Neural cell (in vitro differentiated cells): Measurements from ENCODE around the gene ASTL. TPM values are rescaled to one million over a fixed set of nuclear protein-coding genes. Genes with fewer than 3 reads are reported as not detected.

ENCODE experiments used
- H2AFZ ChIP-seq: fragments of 200-600, 300-800 bp; sonication (generic), shearing (Covaris generic); 2 replicates; pipeline ENCODE4 v1.6.0; 2014; ENCODE audit warnings: low read depth, mild to moderate bottlenecking, antibody characterized with exemption, low read length, moderate library complexity
- H3F3A ChIP-seq: fragments of 200-600 bp; shearing (Covaris generic); 2 replicates; pipeline ENCODE4 v1.6.1; 2016; ENCODE audit warnings: mild to moderate bottlenecking, moderate library complexity, mixed read lengths, antibody characterized with exemption, low read length; ENCODE audit not compliant: insufficient read depth, poor library complexity, severe bottlenecking
- H3K27ac ChIP-seq: fragments of 200-600, 300-800 bp; sonication (generic), shearing (Covaris generic); 2 replicates; pipeline ENCODE4 v1.5.1; 2014; ENCODE audit warnings: mild to moderate bottlenecking, low read length, moderate library complexity
- H3K27me3 ChIP-seq: fragments of 300-800, 200-600 bp; sonication (generic), shearing (Covaris generic); 2 replicates; pipeline ENCODE4 v1.6.0; 2014; ENCODE audit warnings: mild to moderate bottlenecking, low read depth, low read length, moderate library complexity; ENCODE audit not compliant: insufficient read depth
- H3K36me3 ChIP-seq: fragments of 300-800, 200-600 bp; sonication (generic), shearing (Covaris generic); 2 replicates; pipeline ENCODE4 v1.5.1; 2014; ENCODE audit warnings: mild to moderate bottlenecking, antibody characterized with exemption, low read length, moderate library complexity; ENCODE audit not compliant: insufficient read depth
- H3K4me2 ChIP-seq: fragments of 300-800, 200-600 bp; sonication (generic), shearing (Covaris generic); 2 replicates; pipeline ENCODE4 v1.6.0; 2014; ENCODE audit warnings: mild to moderate bottlenecking, low read length
- H3K4me3 ChIP-seq: fragments of 300-800, 200-600 bp; sonication (generic), shearing (Covaris generic); 2 replicates; pipeline ENCODE4 v1.5.1; 2014; ENCODE audit warnings: mild to moderate bottlenecking, low read length, moderate library complexity
- H3K79me2 ChIP-seq: fragments of 200-600 bp; shearing (Covaris generic); replicated peaks from 2 replicates; pipeline ENCODE4 v1.6.0; 2014; ENCODE audit warnings: mild to moderate bottlenecking, low read length, moderate library complexity; ENCODE audit not compliant: insufficient read depth
- H3K9ac ChIP-seq: fragments of 300-800, 200-600 bp; sonication (generic), shearing (Covaris generic); 2 replicates; pipeline ENCODE4 v1.6.1; 2016; ENCODE audit warnings: mild to moderate bottlenecking, low read length, mixed read lengths
- H3K9me2 ChIP-seq: fragments of 200-600 bp; shearing (Covaris generic); 2 replicates; pipeline ENCODE4 v1.6.1; 2016; ENCODE audit warnings: mild to moderate bottlenecking, low read length, mixed read lengths; ENCODE audit not compliant: insufficient read depth
- H3K9me3 ChIP-seq: fragments of 200-600, 300-800 bp; sonication (generic), shearing (Covaris generic); 2 replicates; pipeline ENCODE4 v1.6.1; 2016; ENCODE audit warnings: mild to moderate bottlenecking, mixed run types, low read length, moderate library complexity, mixed read lengths
- H4K20me1 ChIP-seq: fragments of 200-600 bp; shearing (Covaris generic); 2 replicates; pipeline ENCODE4 v1.6.1; 2016; ENCODE audit warnings: mild to moderate bottlenecking, mixed run types; ENCODE audit not compliant: insufficient read depth
- EP300 ChIP-seq: fragments of 450-650 bp; conservative IDR thresholded peaks from 2 replicates; pipeline ENCODE4 v1.6.1; 2014; ENCODE audit warnings: antibody characterized with exemption, mild to moderate bottlenecking, moderate library complexity; ENCODE audit not compliant: poor library complexity, severe bottlenecking
- EZH2 ChIP-seq: fragments of 200-600, 300-800 bp; shearing (Covaris generic), sonication (generic); IDR thresholded peaks from 2 replicates; pipeline ENCODE4 v1.6.1; 2014; ENCODE audit warnings: antibody characterized with exemption, low read length, borderline replicate concordance, mild to moderate bottlenecking; ENCODE audit not compliant: insufficient read depth, poor library complexity, severe bottlenecking
- MXI1 ChIP-seq: fragments of 450-650 bp; conservative IDR thresholded peaks from 2 replicates; pipeline ENCODE4 v1.6.1; 2014; ENCODE audit warnings: antibody characterized with exemption, mild to moderate bottlenecking; ENCODE audit not compliant: poor library complexity, severe bottlenecking
- POLR2AphosphoS5 ChIP-seq: IDR thresholded peaks from 2 replicates; pipeline ENCODE4 v1.6.1; 2012
- RAD21 ChIP-seq: fragments of 450-650 bp; conservative IDR thresholded peaks from 2 replicates; pipeline ENCODE4 v1.6.1; 2014; ENCODE audit warnings: antibody characterized with exemption, mild to moderate bottlenecking, moderate library complexity
- SMC3 ChIP-seq: fragments of 450-650 bp; conservative IDR thresholded peaks from 2 replicates; pipeline ENCODE4 v1.6.1; 2014; ENCODE audit warnings: antibody characterized with exemption, mild to moderate bottlenecking, moderate library complexity; ENCODE audit not compliant: poor library complexity
- TAF1 ChIP-seq: IDR thresholded peaks from 2 replicates; pipeline ENCODE4 v1.6.1; 2012; ENCODE audit warnings: low read depth
- polyA plus RNA-seq: library from polyadenylated mRNA; depleted of rRNA; stranded (reverse); fragments of >200 nt; gene quantifications from 2 replicates; pipeline ENCODE4 v1.2.3, GENCODE V29; 2014
- TF ChIP-seq, protein P1 (sequence below): fragments of 450-650 bp; IDR thresholded peaks from 2 replicates; pipeline ENCODE4 v1.5.1; 2014; ENCODE audit warnings: antibody characterized with exemption, mild to moderate bottlenecking, moderate library complexity; ENCODE audit not compliant: poor library complexity, severe bottlenecking
- TF ChIP-seq, protein P2 (sequence below): IDR thresholded peaks from 2 replicates; pipeline ENCODE4 v1.6.1; 2012; ENCODE audit warnings: borderline replicate concordance

Gene ASTL
- polyA plus RNA-seq, 1 donor from 2014 or later = not detected

DNA sequence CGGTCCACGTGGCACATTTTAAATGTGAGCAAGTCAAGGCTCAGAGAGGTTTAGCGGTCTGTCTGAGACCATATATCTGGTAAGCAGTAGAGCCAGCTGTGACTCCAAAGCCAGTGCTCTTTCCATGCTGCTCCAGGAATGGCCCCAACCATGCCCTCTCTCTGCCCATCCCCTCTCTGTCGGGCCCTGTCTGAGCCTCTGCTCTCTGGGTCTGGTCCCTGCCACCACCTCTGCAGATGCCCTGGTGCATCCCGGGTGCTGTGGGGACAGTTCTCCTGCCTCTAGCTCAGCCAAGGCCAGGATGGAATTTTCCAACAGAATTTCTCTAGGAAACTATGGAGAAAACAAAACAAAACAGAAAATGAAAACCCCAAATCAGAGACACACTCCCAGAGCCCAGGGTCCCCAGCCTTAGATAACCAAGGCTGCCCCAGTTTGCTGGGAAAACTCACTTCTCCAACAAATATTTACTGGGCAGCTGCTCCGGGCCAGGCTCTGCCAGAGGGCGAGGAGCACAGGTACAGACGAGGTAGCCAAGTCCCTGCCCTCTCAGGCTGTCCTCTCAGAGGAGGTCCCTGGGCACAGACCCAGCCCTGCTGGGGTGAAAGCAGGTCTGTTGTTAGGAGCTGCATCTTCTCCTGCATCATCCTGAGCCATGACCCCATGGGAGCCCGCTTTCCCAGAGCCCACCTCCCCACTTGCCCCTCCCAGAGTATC, 31.2 kb downstream of the ASTL start:
- TF ChIP-seq, protein P1, sequence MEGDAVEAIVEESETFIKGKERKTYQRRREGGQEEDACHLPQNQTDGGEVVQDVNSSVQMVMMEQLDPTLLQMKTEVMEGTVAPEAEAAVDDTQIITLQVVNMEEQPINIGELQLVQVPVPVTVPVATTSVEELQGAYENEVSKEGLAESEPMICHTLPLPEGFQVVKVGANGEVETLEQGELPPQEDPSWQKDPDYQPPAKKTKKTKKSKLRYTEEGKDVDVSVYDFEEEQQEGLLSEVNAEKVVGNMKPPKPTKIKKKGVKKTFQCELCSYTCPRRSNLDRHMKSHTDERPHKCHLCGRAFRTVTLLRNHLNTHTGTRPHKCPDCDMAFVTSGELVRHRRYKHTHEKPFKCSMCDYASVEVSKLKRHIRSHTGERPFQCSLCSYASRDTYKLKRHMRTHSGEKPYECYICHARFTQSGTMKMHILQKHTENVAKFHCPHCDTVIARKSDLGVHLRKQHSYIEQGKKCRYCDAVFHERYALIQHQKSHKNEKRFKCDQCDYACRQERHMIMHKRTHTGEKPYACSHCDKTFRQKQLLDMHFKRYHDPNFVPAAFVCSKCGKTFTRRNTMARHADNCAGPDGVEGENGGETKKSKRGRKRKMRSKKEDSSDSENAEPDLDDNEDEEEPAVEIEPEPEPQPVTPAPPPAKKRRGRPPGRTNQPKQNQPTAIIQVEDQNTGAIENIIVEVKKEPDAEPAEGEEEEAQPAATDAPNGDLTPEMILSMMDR = no peak
- no peak for TF ChIP-seq SMC3
- TF ChIP-seq POLR2AphosphoS5 = no peak
- TF ChIP-seq, protein P2, sequence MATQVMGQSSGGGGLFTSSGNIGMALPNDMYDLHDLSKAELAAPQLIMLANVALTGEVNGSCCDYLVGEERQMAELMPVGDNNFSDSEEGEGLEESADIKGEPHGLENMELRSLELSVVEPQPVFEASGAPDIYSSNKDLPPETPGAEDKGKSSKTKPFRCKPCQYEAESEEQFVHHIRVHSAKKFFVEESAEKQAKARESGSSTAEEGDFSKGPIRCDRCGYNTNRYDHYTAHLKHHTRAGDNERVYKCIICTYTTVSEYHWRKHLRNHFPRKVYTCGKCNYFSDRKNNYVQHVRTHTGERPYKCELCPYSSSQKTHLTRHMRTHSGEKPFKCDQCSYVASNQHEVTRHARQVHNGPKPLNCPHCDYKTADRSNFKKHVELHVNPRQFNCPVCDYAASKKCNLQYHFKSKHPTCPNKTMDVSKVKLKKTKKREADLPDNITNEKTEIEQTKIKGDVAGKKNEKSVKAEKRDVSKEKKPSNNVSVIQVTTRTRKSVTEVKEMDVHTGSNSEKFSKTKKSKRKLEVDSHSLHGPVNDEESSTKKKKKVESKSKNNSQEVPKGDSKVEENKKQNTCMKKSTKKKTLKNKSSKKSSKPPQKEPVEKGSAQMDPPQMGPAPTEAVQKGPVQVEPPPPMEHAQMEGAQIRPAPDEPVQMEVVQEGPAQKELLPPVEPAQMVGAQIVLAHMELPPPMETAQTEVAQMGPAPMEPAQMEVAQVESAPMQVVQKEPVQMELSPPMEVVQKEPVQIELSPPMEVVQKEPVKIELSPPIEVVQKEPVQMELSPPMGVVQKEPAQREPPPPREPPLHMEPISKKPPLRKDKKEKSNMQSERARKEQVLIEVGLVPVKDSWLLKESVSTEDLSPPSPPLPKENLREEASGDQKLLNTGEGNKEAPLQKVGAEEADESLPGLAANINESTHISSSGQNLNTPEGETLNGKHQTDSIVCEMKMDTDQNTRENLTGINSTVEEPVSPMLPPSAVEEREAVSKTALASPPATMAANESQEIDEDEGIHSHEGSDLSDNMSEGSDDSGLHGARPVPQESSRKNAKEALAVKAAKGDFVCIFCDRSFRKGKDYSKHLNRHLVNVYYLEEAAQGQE = no peak
- no peak for TF ChIP-seq RAD21
- TF ChIP-seq EP300 = no peak
- TF ChIP-seq EZH2 = no peak
- no peaks in the 10 kb centered on the region for H3K9me2 ChIP-seq

DNA sequence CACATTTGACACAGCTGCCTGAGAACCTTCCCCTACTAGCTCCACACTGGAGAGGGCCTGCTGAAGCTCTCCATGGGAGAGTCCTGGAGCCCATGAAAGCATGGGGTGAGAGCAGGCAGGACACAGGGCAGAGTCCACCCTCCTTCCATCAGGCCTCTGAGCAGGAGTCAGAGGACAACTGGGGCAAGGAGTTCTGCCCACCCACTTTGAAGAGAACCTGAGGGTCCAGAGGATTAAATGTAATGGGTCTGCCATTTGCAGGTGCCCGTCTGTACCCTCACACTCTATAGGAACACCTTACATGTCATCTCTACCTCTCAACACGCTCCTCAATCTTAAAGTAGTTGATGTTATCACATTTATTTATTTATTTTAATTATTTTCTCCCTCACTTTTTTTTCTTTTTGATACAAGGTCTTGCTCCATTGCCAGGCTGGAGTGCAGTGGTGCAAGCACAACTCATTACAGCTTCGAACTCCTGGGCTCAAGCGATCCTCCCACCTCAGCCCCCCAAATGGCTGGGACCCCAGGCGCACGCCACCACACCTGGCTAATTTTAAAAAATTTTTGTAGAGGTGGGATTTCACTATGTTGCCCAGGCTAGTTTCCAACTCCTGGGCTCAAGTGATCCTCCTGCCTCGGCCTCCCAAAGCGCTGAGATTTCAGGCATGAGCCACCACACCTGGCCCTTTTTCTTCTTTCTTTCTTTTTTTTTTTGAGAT, 32.1 kb downstream of the ASTL start:
- TF ChIP-seq TAF1 (no peak), EZH2 (no peak), POLR2AphosphoS5 (no peak), SMC3 (no peak), MXI1 (no peak), EP300 (no peak)
- TF ChIP-seq, protein P1 = no peak
- H4K20me1 ChIP-seq = no peaks in the 10 kb centered on the region
- no peak overlapping the region for H3K9ac ChIP-seq
- H3K4me2 ChIP-seq = no peak overlapping the region
- H3K4me3 ChIP-seq = no peak overlapping the region
- no peak overlapping the region for H2AFZ ChIP-seq
- H3K27ac ChIP-seq = no peak overlapping the region
- H3K27me3 ChIP-seq = no peaks in the 10 kb centered on the region
- H3F3A ChIP-seq = no peaks in the 10 kb centered on the region
- no peaks in the 10 kb centered on the region for H3K36me3 ChIP-seq
- no peaks in the 10 kb centered on the region for H3K9me2 ChIP-seq
- no peaks in the 10 kb centered on the region for H3K9me3 ChIP-seq
- no peaks in the 10 kb centered on the region for H3K79me2 ChIP-seq

More for the DNA sequence above, 31.2 kb downstream of the ASTL start:
- Histone ChIP-seq H4K20me1 (no peaks in the 10 kb centered on the region), H3K36me3 (no peaks in the 10 kb centered on the region), H3F3A (no peaks in the 10 kb centered on the region), H3K4me2 (no peak overlapping the region), H3K27me3 (no peaks in the 10 kb centered on the region), H2AFZ (no peak overlapping the region), H3K4me3 (no peak overlapping the region), H3K9me3 (no peaks in the 10 kb centered on the region), H3K79me2 (no peaks in the 10 kb centered on the region), H3K9ac (no peak overlapping the region), H3K27ac (no peak overlapping the region)
